HepG2 (cell line): Measurements from ENCODE around the gene PDCD2L. TPM values are rescaled to one million over a fixed set of nuclear protein-coding genes. Genes with fewer than 3 reads are reported as not detected.
"Not testable (repeated sequence)": the region's sequence is repeated elsewhere in the genome, so short reads cannot be mapped to it uniquely, and the experiment has no call there.

Source experiments
- ATAC-seq: fragments of 200-7000 bp; cut with Tn5 transposase; 3 replicates; pipeline ENCODE4 v1.9.1; 2020; ENCODE audit warnings: mild to moderate bottlenecking, moderate library complexity
- BruUV-seq: library from RNA; stranded (reverse); fragments of 400-500 nt; replicated peaks from 2 replicates; lab custom pipeline; 2021; lab: Mats Ljungman, UMichigan
- CTCF ChIA-PET: fragments of 300-600 bp; formaldehyde crosslinking; extraction: SDS; loops from one replicate; lab custom pipeline; 2021; ENCODE audit warnings: low total read pairs, inconsistent platforms, low intra/inter-chr PET ratio; lab: Yijun Ruan, JAX
- POLR2A ChIA-PET: fragments of 350-600 bp; sonication (Branson Sonifier 250); formaldehyde crosslinking; loops from one replicate; lab custom pipeline; 2020; ENCODE audit warnings: antibody characterized with exemption, inconsistent platforms; lab: Yijun Ruan, JAX
- DNase-seq: peaks from one replicate; pipeline ENCODE4 v3.0.0-alpha.2; 2015; ENCODE audit warnings: low spot score
- FAIRE-seq: peaks from 3 replicates; lab custom pipeline; 2011; peaks lifted over from hg19 to GRCh38; lab: Jason Lieb, UNC
- H2AFZ ChIP-seq: one replicate; pipeline ENCODE4 v1.6.1; 2011; ENCODE audit warnings: low read length, inconsistent platforms
- H3K27ac ChIP-seq: fragments of 300-600 bp; 3 replicates; pipeline ENCODE4 v1.8.0; 2011; ENCODE audit warnings: mixed run types, mild to moderate bottlenecking, mixed read lengths, low read length, inconsistent platforms; ENCODE audit not compliant: insufficient read depth; ENCODE audit errors: extremely low read length
- H3K27me3 ChIP-seq, 2 experiments: fragments of 200-600 bp in 1 of 2; 2 replicates in 1 of 2; 3 replicates in 1 of 2; pipeline versions ENCODE4 v1.6.0 to v1.8.0; 2011; ENCODE audit warnings: low read length in 2 of 2, mild to moderate bottlenecking in 2 of 2, moderate library complexity in 2 of 2, inconsistent platforms in 1 of 2; ENCODE audit not compliant: insufficient read depth in 2 of 2, control insufficient read depth in 1 of 2
- H3K36me3 ChIP-seq, 2 experiments: fragments of 200-600 bp in 1 of 2; replicated peaks in 1 of 2; 2 replicates in 1 of 2; 3 replicates in 1 of 2; pipeline versions ENCODE4 v1.5.1 to v1.8.0; 2011; ENCODE audit warnings: low read length in 2 of 2, inconsistent platforms in 1 of 2; ENCODE audit not compliant: insufficient read depth in 2 of 2, control insufficient read depth in 1 of 2
- H3K4me1 ChIP-seq: 2 replicates; pipeline ENCODE4 v1.5.1; 2012; ENCODE audit warnings: low read length, inconsistent platforms; ENCODE audit not compliant: insufficient read depth
- H3K4me2 ChIP-seq: 2 replicates; pipeline ENCODE4 v1.6.0; 2011; ENCODE audit warnings: low read depth, low read length, inconsistent platforms
- H3K4me3 ChIP-seq, 3 experiments: fragments of 200-600 bp in 1 of 3; sonication (generic), shearing (Covaris generic) in 1 of 3; replicated peaks in 1 of 3; 2 replicates each; pipeline ENCODE4 v1.5.1; 2011 to 2016; ENCODE audit warnings: low read length in 3 of 3, inconsistent platforms in 2 of 3, low read depth in 2 of 3, mild to moderate bottlenecking in 2 of 3, control low read depth in 1 of 3, mixed read lengths in 1 of 3; ENCODE audit not compliant: insufficient read depth in 1 of 3
- H3K79me2 ChIP-seq: one replicate; pipeline ENCODE4 v1.6.1; 2011; ENCODE audit warnings: low read length, inconsistent platforms; ENCODE audit not compliant: insufficient read depth
- H3K9ac ChIP-seq: 2 replicates; pipeline ENCODE4 v1.6.0; 2011; ENCODE audit warnings: mild to moderate bottlenecking, low read depth, low read length, inconsistent platforms; ENCODE audit not compliant: insufficient read depth
- H3K9me3 ChIP-seq: 2 replicates; pipeline ENCODE4 v1.5.1; 2012; ENCODE audit warnings: mild to moderate bottlenecking, low read length
- H4K20me1 ChIP-seq: 2 replicates; pipeline ENCODE4 v1.6.0; 2011; ENCODE audit warnings: inconsistent platforms, mild to moderate bottlenecking, low read length, moderate library complexity; ENCODE audit not compliant: insufficient read depth
- CBX2 ChIP-seq, 2 experiments: fragments of 200-600 bp in 1 of 2; sonication (generic); formaldehyde crosslinking in 1 of 2; IDR thresholded peaks; 2 replicates each; pipeline versions ENCODE4 v1.7.0 to v1.8.1; 2018 to 2022; ENCODE audit warnings: low read depth in 2 of 2, low read length in 1 of 2, mild to moderate bottlenecking in 1 of 2, missing genetic modification reagents in 1 of 2
- FOXO1 ChIP-seq: sonication (generic); formaldehyde crosslinking; IDR thresholded peaks from 2 replicates; pipeline ENCODE4 v1.4.0; 2020; ENCODE audit warnings: missing genetic modification reagents
- KLF15 ChIP-seq: sonication (generic); formaldehyde crosslinking; IDR thresholded peaks from 2 replicates; pipeline ENCODE4 v1.8.1; 2023; ENCODE audit warnings: borderline replicate concordance, mild to moderate bottlenecking, inconsistent platforms, missing genetic modification reagents, mixed read lengths
- KLF9 ChIP-seq: IDR thresholded peaks from 2 replicates; pipeline ENCODE4 v1.6.1; 2016; ENCODE audit warnings: low read depth
- NR2C2 ChIP-seq: sonication (generic); formaldehyde crosslinking; IDR thresholded peaks from 2 replicates; pipeline ENCODE4 v1.4.0; 2020; ENCODE audit warnings: missing genetic modification reagents, mild to moderate bottlenecking, moderate library complexity, borderline replicate concordance
- SALL1 ChIP-seq: sonication (generic); formaldehyde crosslinking; IDR thresholded peaks from 2 replicates; pipeline ENCODE4 v1.8.0; 2022; ENCODE audit warnings: mild to moderate bottlenecking, missing genetic modification reagents
- SRF ChIP-seq: IDR thresholded peaks from 2 replicates; pipeline ENCODE4 v1.6.1; 2011; ENCODE audit warnings: mild to moderate bottlenecking, low read depth, low read length, moderate library complexity
- SRY ChIP-seq: sonication (generic); formaldehyde crosslinking; IDR thresholded peaks from 2 replicates; pipeline ENCODE4 v1.8.0; 2022; ENCODE audit warnings: mild to moderate bottlenecking, missing genetic modification reagents
- ZBTB38 ChIP-seq: sonication (generic); formaldehyde crosslinking; IDR thresholded peaks from 2 replicates; pipeline ENCODE4 v1.5.1; 2020; ENCODE audit warnings: mild to moderate bottlenecking, missing genetic modification reagents
- ZC3H13 ChIP-seq: sonication (generic); formaldehyde crosslinking; IDR thresholded peaks from 2 replicates; pipeline ENCODE4 v1.8.1; 2023; ENCODE audit warnings: mild to moderate bottlenecking, missing genetic modification reagents, moderate library complexity
- ZMYM3 ChIP-seq: sonication (generic); formaldehyde crosslinking; IDR thresholded peaks from 2 replicates; pipeline ENCODE4 v1.5.1; 2020; ENCODE audit warnings: mild to moderate bottlenecking, missing genetic modification reagents
- ZNF263 ChIP-seq: sonication (generic); formaldehyde crosslinking; IDR thresholded peaks from 2 replicates; pipeline ENCODE4 v1.4.0; 2020; ENCODE audit warnings: missing genetic modification reagents
- ZNF629 ChIP-seq: sonication (generic); formaldehyde crosslinking; conservative IDR thresholded peaks from 2 replicates; pipeline ENCODE4 v1.5.0; 2020; ENCODE audit warnings: missing genetic modification reagents
- WGBS: methylation state at CpG from one replicate; pipeline ENCODE4 v1.1.6; 2017; ENCODE audit warnings: low lambda C conversion rate; 5-methylcytosine and 5-hydroxymethylcytosine counted together
- in situ Hi-C: cut with HindIII; loops from 2 replicates; pipeline ENCODE4 v1.10.0; 2017; ENCODE audit warnings: low pct_unique_long_range_greater_than_20kb; ENCODE audit not compliant: extremely low pct_ligation_motif_present
- intact Hi-C: fragments of 100-400 bp; cut with micrococcal nuclease; formaldehyde crosslinking; loops from one replicate; pipeline ENCODE4 v1.10.0; 2022; ENCODE audit not compliant: unreplicated experiment
- polyA plus RNA-seq, 8 experiments: library from polyadenylated mRNA; depleted of rRNA in 3 of 8; stranded (reverse) in 7 of 8; unstranded in 1 of 8; fragments of >200 nt; fragmentation: Illumina TruSeq in 4 of 8; extraction: Trizol in 4 of 8; gene quantifications; 2 replicates each; pipeline versions ENCODE4 v1.2.1 to v1.2.3, GENCODE V29; 2011 to 2016; ENCODE audit warnings: low read depth in 4 of 8, missing spikeins in 1 of 8, mixed read lengths in 1 of 8; ENCODE audit not compliant: insufficient read depth in 1 of 8
- total RNA-seq, 5 experiments: library from RNA; depleted of rRNA; stranded (reverse); fragments of >200 nt; fragmentation: Illumina TruSeq; extraction: Trizol; gene quantifications; 2 replicates each; pipeline ENCODE4 v1.2.3, GENCODE V29; 2016; ENCODE audit warnings: low read depth in 1 of 5
- TF ChIP-seq, protein P1 (sequence below): sonication (generic); formaldehyde crosslinking; IDR thresholded peaks from 2 replicates; pipeline ENCODE4 v1.5.1; 2020; ENCODE audit warnings: mild to moderate bottlenecking, missing genetic modification reagents
- TF ChIP-seq, protein P2 (sequence below): sonication (generic); IDR thresholded peaks from 2 replicates; pipeline ENCODE4 v1.6.1; 2016; ENCODE audit warnings: low read depth, borderline replicate concordance

PDCD2L gene
- total and polyA plus RNA-seq, 2 of the 13 experiments (the other 11 are each of a cell fraction or from before 2014, with no cell fraction given), result 29.3 to 35.2 TPM

- H3K9me3 ChIP-seq, in situ Hi-C loops, DNase-seq, FAIRE-seq, CTCF ChIA-PET, H3K4me3 ChIP-seq, H2AFZ ChIP-seq, ATAC-seq, H3K27me3 ChIP-seq, intact Hi-C loops, BruUV-seq, H3K27ac ChIP-seq, H3K9ac ChIP-seq: not testable (repeated sequence)
- POLR2A ChIA-PET, result interaction anchor here (1.2 kb wide), 1 partner anchor 10 kb away, joined by 4 read pairs; no protein-coding TSS in a partner anchor
- 97% methylated on average over 10 of the region's 10 CpGs for WGBS
- H3K4me2 ChIP-seq, result peak overlapping the region; percentile 43; the same call in 1 of the 2 replicates
- peaks cover 61% of the 10 kb centered on the region for H3K4me1 ChIP-seq
- H3K36me3 ChIP-seq, result peaks cover 26 to 52% of the 10 kb centered on the region in 2 experiments
- peaks cover 29% of the 10 kb centered on the region for H4K20me1 ChIP-seq
- peaks cover 59% of the 10 kb centered on the region for H3K79me2 ChIP-seq
These were observed 35.0 kb upstream of the PDCD2L start for GRCh38 chr19:34369166-34369565.

DNA sequence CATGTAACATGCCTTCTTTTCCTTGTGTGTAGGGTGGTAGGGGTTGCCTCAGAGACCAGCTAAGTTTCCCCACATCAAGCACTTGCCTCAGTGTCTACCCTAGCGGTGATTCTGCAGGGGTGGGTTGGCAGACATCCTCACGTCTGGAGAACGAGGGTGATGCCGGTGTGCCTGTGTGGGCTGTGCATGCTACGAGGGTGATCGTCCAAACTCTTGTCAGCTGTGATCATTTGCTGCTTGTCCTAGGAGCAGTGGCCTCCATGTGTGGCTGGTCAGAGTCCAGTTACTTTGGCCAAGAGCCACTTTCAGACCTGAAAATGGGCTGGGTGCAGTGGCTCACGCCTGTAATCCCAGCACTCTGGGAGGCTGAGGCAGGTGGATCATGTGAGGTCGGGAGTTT, 34.1 kb upstream of the PDCD2L start:
- no peak for DNase-seq
- H3K4me1 ChIP-seq, result peaks cover 61% of the 10 kb centered on the region
- intact Hi-C loops (no loop called here), in situ Hi-C loops (no loop called here)
- peak overlapping the region; percentile 25; the same call in 1 of the 2 replicates for H3K4me2 ChIP-seq
- peaks cover 29% of the 10 kb centered on the region for H4K20me1 ChIP-seq
- no peak overlapping the region for H2AFZ ChIP-seq
- no peak overlapping the region for H3K27ac ChIP-seq
- peaks cover 28 to 62% of the 10 kb centered on the region in 2 experiments for H3K36me3 ChIP-seq
- no peaks in the 10 kb centered on the region for H3K27me3 ChIP-seq
- H3K9ac ChIP-seq, result no peak overlapping the region
- H3K9me3 ChIP-seq, result no peaks in the 10 kb centered on the region
- ATAC-seq, result no peak
- peaks cover 62% of the 10 kb centered on the region for H3K79me2 ChIP-seq
- no TSS peak for BruUV-seq
- FAIRE-seq, result no peak
- no peak overlapping the region for H3K4me3 ChIP-seq
- WGBS, result 83% methylated on average over 6 of the region's 8 CpGs
- ChIA-PET POLR2A (interaction anchor here (1.2 kb wide), 1 partner anchor 11 kb away, joined by 4 read pairs; no protein-coding TSS in a partner anchor), CTCF (no interaction called here)
- TF ChIP-seq, protein P1, sequence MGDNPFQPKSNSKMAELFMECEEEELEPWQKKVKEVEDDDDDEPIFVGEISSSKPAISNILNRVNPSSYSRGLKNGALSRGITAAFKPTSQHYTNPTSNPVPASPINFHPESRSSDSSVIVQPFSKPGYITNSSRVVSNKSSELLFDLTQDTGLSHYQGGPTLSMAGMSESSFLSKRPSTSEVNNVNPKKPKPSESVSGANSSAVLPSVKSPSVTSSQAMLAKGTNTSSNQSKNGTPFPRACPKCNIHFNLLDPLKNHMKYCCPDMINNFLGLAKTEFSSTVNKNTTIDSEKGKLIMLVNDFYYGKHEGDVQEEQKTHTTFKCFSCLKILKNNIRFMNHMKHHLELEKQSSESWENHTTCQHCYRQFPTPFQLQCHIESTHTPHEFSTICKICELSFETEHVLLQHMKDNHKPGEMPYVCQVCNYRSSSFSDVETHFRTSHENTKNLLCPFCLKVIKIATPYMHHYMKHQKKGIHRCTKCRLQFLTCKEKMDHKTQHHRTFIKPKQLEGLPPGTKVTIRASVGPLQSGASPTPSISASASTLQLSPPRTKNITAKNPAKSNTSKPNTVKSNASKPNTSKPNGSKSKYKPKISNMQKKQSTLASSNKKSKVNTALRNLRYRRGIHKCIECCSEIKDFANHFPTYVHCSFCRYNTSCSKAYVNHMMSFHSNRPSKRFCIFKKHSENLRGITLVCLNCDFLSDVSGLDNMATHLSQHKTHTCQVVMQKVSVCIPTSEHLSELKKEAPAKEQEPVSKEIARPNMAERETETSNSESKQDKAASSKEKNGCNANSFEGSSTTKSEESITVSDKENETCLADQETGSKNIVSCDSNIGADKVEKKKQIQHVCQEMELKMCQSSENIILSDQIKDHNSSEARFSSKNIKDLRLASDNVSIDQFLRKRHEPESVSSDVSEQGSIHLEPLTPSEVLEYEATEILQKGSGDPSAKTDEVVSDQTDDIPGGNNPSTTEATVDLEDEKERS, result no peak
- TF ChIP-seq SRF (peak; percentile 61; the same call in 1 of the 2 replicates), ZNF629 (CRISPR knock-in tag) (peak; percentile 47), SALL1 (0 out of 2 replicates have a peak, but pooled peaks have one; percentile 12), ZC3H13 (CRISPR knock-in tag) (no peak), FOXO1 (no peak), ZBTB38 (peak; percentile 53; the same call in 1 of the 2 replicates), CBX2 (IDR thresholded peaks at IDR 0.05; ENCODE audit: low read depth, low read length) (no peak), CBX2 (CRISPR knock-in tag; IDR thresholded peaks at IDR 0.05; ENCODE audit: low read depth) (no peak), ZMYM3 (CRISPR knock-in tag) (no peak), ZNF263 (no peak), KLF9 (CRISPR knock-in tag) (no peak), SRY (CRISPR knock-in tag) (no peak), NR2C2 (CRISPR knock-in tag) (no peak), KLF15 (CRISPR knock-in tag) (no peak)
- TF ChIP-seq, protein P2, sequence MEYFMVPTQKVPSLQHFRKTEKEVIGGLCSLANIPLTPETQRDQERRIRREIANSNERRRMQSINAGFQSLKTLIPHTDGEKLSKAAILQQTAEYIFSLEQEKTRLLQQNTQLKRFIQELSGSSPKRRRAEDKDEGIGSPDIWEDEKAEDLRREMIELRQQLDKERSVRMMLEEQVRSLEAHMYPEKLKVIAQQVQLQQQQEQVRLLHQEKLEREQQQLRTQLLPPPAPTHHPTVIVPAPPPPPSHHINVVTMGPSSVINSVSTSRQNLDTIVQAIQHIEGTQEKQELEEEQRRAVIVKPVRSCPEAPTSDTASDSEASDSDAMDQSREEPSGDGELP, result peak; percentile 45; the same call in 1 of the 2 replicates
